GM15510 (cell line): Measurements from ENCODE around the gene GIMAP8.
A peak's percentile ranks its signal among the peaks of the same experiment; 100 is the strongest.

ENCODE experiments used
- POLR2A ChIP-seq: IDR thresholded peaks from 3 replicates; pipeline ENCODE4 v1.6.1; 2011; ENCODE audit warnings: borderline replicate concordance; ENCODE audit not compliant: insufficient read length; ENCODE audit errors: extremely low read depth

Gene GIMAP8

GRCh38 chr7:150450491-150451001 lies at the start of gene GIMAP8:
Gene GIMAP8, plus strand, starts transcription at chr7:150450630. Its CDS starts 16,069 bp downstream, at chr7:150466699.
- TF ChIP-seq POLR2A: no peak

- no peak for TF ChIP-seq POLR2A
Measured at GRCh38 chr7:150400788-150401423, 49.5 kb upstream of the GIMAP8 start.

- no peak for TF ChIP-seq POLR2A
Measured at GRCh38 chr7:150401424-150401790, 49.0 kb upstream of the GIMAP8 start.

GRCh38 chr7:150401861-150402631 lies 48.4 kb upstream of the GIMAP8 start:
- no peak for TF ChIP-seq POLR2A

- TF ChIP-seq POLR2A: no peak
Measured at GRCh38 chr7:150402671-150403321, 47.6 kb upstream of the GIMAP8 start.

- no peak for TF ChIP-seq POLR2A
Measured at GRCh38 chr7:150403376-150404171, 46.9 kb upstream of the GIMAP8 start.

GRCh38 chr7:150404172-150404804 lies 46.1 kb upstream of the GIMAP8 start:
- no peak for TF ChIP-seq POLR2A

GRCh38 chr7:150404805-150405583 lies 45.4 kb upstream of the GIMAP8 start:
- TF ChIP-seq POLR2A: peak; percentile 83

GRCh38 chr7:150405584-150406311 lies 44.7 kb upstream of the GIMAP8 start:
- no peak for TF ChIP-seq POLR2A

- no peak for TF ChIP-seq POLR2A
Measured at GRCh38 chr7:150406312-150406566, 44.2 kb upstream of the GIMAP8 start.

- no peak for TF ChIP-seq POLR2A
Measured at GRCh38 chr7:150406567-150407421, 43.6 kb upstream of the GIMAP8 start.
